Inflammatory macrophage (primary cell): ENCODE results near the gene FRMD5.
"Not testable (repeated sequence)": the region's sequence is repeated elsewhere in the genome, so short reads cannot be mapped to it uniquely, and the experiment has no call there.

Experiments used
- DNase-seq, 2 donors: peaks; one replicate each; pipeline ENCODE4 v3.0.0-alpha.2; 2020 to 2022

FRMD5 gene

DNA sequence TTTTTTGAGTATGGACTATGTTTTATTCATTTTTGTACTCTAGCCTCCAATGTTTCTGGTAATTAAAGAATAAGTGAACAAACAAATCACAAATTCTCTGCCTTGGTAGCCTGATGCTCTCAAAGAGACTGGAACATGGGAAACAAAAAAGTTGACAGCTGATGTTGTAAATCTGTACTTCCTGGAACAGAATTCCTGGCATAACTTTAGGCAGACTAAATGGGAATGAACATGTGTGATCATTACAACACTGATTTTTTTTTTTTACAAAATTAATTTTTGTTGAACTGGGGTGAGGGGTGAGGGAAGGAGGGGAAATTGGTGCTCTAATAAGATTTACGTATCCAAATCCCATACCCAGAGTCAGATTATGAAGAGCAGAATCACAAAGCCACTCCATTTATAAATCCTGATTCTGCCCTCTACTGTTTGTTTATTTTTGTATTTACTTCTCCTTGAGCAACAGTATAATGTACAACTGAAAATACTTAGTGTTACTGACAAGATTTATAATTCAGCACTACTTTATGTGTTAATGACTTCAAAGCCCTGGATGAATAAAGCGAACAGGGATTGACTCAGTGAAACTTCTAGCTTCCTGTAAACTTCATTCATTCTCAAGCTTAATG is 165.0 kb downstream of the FRMD5 start:
- DNase-seq, result no peak

DNA sequence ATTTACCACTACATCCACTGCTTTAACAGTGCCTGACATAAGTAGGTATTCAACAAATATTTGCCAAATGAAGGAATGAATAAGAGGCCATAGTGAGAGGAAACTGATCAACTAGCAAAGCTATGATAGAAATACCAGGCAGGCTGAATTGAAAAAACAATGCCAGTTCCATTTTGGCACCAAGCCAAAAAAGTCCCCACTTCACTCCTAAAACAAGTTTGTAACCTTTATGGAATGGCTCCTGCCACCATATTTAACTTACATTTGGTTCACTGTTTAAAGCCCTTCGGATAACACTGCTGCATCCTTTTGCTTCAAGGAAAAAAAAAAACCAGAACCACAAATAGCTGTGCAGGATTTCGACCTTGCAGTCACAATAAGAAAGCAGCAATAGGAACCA is 166.1 kb downstream of the FRMD5 start:
- no peak for DNase-seq

DNA sequence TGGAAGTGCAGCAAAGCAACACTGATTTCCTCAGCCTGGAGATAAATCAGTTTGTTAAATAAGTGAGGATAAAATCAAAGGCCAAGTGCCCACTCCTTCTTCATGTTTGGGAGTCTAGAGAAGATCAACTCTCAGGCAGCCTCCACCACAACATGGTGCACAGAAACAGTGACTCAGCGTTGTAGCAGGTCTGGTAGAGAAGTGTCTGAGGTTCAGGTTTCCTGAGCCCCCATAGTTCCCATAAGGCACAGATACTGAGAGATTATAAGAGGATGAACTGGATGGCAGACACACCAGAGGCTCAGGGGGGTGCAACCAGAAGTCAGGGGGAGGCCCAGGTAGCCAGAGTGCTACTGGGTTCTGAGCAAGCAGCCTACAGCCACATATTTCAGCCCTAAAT is 166.7 kb downstream of the FRMD5 start:
- DNase-seq, result no peak

DNA sequence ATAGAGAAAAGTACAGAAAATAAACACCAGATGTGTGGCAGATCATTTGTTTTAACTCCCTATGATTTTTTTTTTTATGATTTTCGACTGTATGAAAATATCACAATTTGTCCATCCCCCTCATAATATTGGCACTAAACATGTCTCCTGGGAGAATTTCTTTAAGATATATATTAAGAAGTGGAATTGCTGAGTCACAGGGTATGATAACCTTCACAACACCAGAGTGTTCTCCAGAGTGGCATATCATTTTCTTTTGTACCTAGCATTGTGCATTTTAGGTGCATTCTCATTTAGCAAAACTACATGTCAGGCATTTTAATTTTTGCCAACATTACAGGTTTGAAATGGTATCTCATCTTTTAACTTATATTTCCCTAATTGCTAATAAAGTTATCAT is 170.9 kb downstream of the FRMD5 start:
- no peak for DNase-seq

DNA sequence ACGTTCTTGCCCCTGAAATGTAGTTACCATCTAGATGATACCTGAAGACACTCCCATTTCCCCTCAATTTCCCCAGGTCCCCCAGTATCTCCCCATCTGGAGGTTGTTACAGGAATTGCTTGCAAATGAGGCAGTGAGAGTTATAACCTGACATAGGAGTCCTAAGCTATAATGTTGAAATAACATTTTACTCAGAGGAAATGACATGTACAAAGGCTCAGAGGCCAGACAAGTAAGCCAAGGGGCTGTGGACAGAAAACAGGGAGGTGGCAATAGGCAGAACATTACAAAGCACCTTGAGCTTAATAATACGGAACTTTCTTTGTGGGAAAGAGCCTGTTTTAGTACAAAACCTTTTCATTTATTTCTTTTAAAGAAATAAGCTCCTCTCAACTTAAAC is 171.9 kb downstream of the FRMD5 start:
- DNase-seq, result no peak

DNA sequence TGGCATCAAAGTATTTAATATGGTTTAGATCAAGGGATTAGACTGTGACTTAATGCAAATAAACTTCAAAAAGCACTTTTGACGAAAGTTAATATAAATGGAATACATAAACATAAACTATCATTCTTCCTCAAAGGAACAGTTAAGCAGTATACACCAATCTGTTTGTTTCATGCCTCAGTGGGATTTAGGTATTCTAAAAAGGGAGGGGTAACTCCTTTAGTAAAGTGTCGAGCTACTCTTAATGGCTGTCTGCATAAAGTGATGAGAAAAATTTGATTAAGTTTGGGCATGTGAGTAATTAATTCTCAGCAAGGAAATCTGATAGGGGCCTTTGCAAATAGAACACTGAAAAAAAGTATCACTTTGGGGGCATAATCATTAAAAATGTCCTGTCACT is 176.9 kb downstream of the FRMD5 start:
- no peak for DNase-seq

DNA sequence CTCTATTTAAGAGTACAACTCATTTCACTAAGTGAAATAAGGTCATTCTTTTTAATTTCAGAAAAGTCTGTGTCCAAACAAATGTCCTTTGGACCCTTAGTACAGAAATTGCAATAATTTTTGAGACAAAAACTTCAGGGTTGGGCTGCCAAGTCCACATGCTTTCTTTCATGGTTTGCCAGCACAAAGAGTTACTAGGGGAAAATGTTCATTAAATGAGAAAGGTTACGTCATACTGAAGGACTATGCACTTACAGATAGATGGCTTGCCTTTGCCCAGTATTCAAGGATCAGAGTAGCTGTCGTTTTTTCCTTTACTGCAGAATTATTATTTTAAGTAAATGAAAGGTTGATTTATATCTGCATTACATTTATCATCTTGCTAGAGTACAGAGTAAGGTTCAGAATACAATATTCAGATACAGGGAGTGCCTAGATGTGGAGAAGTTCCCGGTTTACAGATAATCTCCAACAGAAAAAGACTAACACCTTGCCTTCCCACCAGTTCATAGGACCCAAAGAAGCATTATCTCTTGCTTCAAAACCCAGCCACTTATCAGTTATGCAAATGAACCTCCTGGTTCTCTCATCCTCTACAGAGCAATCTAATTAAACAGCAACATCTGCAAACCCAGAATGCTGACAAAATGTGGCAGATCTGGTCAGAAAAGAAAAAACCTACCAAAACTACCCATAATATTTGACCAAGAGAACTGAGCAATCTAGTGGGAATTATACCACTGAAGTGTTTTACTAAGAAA is 179.3 kb downstream of the FRMD5 start:
- DNase-seq, result no peak

DNA sequence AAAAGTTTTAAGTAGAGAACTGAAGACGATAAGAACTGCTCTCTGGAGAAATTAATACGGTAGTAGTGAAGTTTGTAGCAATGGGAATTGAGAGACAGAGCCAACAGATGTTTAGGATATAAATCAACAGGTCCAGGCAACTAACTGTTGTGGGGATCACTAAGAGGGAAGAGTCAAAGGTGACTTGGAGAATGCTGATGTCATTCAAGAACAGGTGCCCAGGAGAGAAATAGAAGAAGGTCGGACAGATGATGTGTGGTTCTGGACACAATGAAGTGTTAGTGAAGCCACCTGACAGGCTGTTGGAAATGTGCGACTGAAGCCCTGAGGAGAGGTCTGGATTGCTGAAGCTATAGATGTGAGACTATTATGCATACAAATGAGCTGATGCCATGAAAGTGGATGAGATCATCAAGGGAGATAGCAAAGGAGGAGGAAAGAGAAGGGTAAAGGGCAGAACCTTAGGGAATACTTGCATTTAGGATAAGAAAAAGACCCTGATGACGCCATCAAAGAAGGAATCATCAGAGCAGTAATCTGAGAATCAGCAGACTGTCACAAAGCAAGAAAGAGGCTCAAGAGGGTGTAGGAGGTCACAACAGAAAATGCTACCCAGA is 183.7 kb downstream of the FRMD5 start:
- no peak for DNase-seq

DNA sequence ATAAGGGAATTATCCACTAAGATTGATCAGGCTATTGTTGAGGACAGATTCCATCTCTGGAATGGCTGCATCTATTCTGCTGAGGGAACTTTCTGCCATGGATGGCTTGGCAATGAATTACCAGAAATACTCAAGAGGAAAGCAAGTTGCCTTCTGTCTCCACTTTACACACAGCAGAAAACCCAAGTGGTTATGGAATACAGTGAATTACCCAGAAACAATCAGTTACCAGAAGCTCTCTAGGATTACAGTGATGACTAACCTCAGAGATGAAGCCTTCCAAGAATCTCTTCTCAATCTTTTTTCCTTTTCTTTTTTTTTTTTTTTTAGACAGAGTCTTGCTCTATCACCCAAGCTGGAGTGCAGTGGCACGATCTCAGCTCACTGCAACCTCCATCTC is 185.0 kb downstream of the FRMD5 start:
- DNase-seq, result no peak

DNA sequence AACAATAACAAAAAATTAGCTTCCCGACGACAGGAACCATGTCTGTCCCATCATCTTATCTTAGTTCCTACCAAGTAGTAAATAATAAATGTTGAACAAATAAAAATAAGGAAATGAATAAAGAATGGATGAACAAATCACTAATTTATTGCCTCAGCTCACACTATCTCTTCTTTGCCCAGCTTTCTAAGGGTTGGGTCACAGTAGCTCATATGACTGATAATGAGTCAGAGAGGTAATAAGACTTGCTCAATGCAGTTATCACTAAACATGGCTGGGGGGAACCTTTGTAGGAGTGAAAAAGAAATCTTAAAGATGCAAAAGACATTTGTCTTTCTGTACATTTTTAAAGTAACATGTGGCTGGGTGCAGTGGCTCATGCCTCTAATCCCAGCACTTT is 186.0 kb downstream of the FRMD5 start:
- DNase-seq, result no peak

DNA sequence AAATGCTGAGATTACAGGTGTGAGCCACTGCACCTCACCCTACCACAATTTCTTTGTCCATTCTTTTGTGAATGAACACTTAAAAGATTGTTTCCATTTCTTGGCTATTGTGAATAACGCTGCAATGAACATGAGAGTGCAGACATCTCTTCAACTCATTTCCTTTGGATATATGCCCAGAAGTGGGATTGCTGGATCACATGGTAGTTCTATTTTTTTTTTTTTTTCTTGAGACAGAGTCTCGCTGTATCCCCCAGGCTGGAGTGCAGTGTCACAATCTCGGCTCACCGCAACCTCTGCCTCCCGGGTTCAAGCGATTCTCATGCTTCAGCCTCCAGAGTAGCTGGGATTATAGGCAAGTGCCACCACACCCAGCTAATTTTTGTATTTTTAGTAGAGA is 194.8 kb downstream of the FRMD5 start:
- DNase-seq, result not testable (repeated sequence)

DNA sequence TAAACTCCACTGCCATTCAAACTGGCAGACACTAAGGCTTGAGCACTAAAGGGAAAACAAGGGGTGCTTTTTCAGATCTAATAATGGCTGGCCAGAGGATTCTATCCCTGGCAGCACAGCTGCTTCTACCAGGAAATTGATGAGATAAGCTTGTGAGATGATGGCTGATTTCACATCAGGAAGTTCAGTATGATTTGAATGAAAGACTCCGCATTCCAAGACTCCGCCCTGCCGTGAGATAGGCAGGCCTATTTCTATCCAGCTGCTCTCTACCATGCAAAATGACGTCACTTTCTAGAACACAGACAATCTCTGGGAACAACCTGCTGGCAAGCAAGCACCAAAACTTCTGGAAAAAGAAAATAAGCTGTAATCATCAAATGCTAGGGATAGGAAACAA is 196.5 kb downstream of the FRMD5 start:
- DNase-seq, result no peak

DNA sequence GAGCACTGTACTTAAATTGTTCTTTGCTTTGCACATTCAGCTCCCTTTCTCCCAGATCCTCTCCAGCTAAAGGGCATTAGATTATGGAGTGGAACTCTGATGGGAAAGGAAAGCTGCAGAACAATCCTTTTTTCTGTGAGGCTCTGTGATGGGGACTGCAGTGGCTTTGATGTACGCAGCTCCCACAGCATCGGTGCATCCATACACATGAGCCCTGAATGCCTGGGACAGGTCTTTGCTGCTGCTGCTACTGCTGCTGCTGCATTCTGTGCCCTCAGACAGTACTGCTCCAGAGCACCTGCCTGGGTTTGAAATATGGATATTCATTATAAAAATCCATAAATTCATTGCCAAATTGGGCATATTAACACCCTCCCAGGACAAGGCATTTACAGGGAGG is 203.9 kb downstream of the FRMD5 start:
- DNase-seq, result no peak

DNA sequence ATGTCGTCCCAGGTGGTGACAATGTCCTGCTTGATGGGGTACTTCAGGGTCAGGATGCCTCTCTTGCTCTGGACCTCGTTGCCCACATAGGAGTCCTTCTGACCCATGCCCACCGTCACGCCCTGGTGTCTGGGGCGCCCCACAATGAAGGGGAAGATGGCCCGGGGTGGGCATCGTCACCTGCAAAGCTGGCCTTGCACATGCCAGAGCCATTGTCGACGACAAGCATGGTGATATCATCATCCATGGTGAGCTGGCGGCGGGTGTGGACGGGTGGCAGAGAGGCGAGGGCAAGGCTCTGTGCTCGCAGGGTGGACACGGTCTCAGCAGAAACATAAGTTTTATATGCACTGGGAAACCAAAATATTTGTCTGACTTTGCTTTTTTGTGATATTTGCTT is 205.1 kb downstream of the FRMD5 start:
- DNase-seq, result no peak

DNA sequence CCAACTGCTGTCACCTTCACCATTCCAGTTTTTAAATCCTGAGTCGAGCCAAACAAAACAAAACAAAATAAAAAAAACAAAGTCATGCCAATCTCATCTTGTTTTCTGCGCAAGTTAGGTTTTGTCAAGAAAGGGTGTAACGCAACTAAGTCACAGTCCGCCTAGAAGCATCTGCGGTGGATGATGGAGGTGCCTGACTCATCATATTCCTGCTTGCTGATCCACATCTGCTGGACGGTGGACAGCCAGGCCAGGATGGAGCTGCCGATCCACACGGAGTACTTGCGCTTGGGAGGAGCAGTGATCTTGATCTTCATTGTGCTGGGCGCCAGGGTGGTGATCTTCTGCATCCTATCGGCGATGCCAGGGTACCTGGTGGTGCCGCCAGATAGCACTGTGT is 206.2 kb downstream of the FRMD5 start:
- DNase-seq, result no peak

DNA sequence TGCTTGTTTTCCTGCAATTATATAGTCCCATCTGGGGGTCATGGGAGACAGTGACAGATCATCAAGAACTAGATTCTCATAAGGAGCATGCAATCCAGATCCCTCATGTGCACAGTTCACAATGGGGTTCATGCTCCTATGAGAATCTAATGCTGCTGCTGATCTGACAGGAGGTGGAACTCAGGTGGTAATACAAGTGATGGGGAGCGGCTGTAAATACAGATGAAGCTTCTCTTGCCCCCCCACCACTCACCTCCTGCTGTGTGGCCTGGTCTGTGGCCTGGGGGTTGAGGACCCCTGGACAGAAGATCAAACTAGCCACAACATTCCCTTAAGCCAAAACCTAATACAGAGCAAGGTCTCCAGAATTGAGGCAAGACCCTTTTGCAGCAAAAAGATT is 207.1 kb downstream of the FRMD5 start:
- no peak for DNase-seq

DNA sequence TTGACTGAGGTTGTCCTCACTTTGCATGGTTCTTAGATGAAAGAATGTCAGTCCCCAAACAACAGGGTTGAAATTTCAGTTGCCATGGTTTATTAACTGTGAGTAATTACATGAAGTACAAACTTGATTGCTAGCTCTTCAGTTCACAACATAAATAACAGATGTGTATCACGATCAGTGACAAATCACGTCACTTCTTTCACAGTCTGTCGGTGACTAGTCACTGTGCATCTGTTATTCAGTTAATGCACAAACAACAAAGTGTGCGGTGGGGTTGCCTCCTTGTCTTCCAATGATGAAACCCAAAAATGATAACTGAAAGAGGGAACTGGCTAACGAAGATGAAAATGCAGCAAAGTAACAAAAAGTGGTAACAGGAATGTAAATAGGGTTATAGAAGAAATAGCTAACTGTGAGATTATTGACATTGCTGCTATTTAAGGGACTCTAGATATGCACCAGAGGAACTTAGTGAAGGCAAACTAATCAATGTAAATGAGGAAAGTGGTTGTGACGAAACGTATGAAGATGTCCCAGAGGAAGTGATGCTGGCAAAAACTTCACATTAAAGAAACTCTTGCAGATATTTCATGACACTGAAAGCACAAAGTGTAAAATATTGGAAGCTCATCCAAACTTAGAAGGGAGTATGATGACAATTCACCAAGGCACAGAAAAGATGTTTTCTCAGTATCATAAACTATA is 208.9 kb downstream of the FRMD5 start:
- no peak for DNase-seq

DNA sequence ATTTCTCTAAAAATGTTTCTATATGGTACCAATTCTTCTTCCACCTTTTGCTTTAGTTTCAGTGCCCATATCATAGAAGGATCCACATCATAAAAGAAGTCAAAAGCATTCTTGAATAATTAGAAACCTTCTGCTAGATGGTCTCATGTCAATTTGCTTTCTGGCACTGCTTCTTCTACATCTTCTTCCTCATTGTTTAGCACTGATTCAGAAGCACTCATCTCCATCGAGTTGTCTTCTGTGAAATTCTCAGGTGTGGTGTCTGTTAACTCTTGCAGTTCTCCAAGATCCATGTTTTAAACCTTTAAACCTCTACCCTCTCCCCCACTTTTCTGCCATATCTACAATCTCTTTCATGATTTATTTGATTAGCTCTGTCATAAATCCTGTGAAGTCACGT is 213.5 kb downstream of the FRMD5 start:
- DNase-seq, result no peak

DNA sequence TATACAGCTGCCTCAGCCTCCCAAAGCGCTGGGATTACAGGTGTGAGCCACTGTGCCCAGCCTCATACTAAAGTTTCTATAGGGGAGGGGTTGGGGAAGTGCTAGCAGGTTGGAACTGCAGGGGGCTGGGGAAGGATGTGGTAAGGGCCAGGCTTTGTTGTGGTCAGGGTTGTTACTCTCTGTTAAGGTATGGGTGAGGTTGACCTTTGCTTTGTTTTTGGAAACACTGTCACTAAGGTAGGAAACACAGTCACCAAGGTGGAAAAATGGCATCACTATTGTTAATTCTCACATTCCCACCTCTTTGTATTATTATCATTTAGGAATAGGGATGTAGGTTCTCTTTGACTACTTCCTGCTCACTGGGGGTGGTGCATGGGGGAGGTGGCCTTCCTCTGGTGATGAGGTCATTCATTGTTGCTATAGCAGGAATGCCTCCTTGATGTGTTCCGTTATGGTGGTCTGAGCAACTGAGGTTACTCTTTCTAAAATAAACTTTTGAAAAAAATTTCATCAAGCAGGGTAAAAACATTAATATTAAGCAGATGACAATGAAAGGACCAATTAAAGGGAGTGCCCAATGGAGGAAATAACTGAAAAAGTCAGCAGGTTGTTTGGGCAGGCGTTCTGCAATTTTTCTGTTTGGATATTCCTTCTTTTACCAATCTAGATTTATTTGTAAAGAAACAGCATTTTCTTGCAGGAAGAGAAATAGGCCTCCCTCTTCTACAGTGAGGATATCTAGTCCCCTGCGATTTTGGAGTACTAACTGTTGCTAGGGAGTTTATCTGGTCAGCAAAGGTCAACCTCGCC is 217.8 kb downstream of the FRMD5 start:
- DNase-seq, result no peak

DNA sequence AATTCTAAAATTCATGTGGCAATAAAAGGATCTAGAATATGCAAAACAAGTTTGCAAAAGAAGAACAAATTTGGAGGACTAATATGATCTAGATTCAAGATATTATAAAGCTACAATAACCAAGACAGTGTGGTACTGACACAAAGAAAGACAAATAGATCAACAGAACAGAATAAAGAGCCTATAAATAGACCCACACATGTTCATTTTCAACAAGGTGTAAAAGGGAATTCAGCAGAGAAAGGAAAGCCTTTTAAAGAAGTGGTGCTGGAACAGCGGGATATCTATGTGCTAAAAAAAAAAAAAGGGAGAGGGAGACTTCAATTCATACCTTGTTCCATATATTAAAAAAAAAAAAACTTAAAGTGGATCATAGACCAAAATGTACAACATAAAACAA is 219.3 kb downstream of the FRMD5 start:
- DNase-seq, result no peak

DNA sequence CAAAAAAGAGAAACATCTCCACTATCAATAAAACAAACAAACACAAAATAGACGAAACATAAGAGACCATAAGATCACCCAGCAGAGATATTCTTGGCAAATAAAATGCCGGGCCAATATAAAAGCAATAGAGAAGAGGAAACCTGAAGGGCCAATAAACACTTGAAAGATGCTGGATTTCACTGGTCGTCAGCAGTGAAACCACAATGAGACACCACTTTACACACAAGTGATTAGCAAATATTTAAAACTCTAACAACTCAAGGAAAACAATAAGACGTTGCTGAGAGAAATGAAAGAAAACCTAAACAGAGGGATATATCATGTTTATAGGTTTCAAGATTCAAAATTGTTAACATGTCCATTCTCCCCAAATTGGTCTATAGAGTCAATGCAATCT is 219.7 kb downstream of the FRMD5 start:
- no peak for DNase-seq

DNA sequence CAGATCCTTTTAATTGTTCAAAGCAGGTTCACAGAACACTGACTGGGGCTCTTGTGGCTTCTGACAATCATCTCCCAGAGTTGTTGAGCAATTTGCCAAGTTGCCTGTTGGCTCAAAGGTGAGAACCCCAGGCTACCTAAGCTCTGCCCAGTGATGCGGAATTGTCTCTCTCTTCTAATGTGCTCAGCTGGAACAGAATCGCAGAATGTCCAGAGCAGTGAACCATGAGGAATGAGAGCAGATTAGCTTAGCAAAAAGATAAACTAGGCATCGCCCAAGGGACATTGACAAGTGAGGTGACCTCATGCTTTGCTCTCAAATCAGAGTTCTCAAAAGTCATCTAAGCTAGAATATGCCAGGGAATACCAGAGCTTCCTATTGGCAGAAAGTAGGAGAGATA is 220.2 kb downstream of the FRMD5 start:
- no peak for DNase-seq
